ENCODE measurements around the gene ACTL8.

ACTL8 gene

DNA sequence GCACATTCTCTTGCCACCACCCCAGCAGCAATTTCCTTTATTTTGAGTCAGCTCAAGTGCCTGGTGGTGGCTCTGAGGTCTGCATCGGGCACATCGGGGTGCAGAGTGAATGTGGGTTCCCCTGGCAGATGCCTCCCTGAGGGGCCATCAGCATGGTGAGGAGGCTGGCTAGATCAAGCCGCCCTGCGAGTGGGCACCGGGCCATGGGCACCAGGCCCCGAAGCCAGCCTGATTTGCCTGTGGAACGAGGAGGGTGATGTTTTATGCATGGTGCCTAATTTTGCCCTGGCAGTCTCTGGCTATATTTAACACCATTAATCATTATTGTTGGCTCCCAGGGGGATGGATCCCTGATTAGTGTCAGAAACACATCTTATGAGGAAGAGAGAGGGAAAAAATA, 36.3 kb downstream of the ACTL8 start:
- TF ChIP-seq TAF1 (IDR thresholded peaks at IDR 0.05; ENCODE audit: low read depth) (no peak), EP300 (IDR thresholded peaks at IDR 0.05; ENCODE audit: borderline replicate concordance) (no peak), EGR1 (IDR thresholded peaks at IDR 0.05) (no peak), CREB1 (IDR thresholded peaks at IDR 0.05; ENCODE audit: low read depth) (no peak), RAD21 (IDR thresholded peaks at IDR 0.05; ENCODE audit: low read depth) (no peak), REST (IDR thresholded peaks at IDR 0.05; ENCODE audit: low read depth) (no peak), TEAD4 (IDR thresholded peaks at IDR 0.05) (no peak)
- TF ChIP-seq, protein P1, sequence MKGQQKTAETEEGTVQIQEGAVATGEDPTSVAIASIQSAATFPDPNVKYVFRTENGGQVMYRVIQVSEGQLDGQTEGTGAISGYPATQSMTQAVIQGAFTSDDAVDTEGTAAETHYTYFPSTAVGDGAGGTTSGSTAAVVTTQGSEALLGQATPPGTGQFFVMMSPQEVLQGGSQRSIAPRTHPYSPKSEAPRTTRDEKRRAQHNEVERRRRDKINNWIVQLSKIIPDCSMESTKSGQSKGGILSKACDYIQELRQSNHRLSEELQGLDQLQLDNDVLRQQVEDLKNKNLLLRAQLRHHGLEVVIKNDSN (IDR thresholded peaks at IDR 0.05): no peak

DNA sequence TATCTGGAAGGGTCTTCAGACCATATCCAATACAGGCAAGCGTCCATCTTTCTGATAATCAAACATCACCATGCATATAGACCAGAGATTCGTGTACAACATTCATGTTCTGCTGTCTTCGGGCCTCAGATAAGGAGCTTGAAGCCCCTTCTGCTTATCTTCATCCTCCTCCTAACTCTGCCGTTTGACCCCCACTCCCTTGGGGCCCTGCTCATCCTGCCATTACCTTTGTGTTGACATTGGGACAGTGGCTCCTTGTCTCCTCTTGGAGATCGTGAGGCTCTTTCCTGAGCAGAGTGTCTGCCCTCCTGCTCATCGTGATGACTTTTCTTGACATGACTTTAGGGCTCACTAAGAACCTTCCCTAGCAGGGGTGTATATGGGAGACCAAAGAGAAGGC, 37.3 kb downstream of the ACTL8 start:
- TF ChIP-seq TCF12 (IDR thresholded peaks at IDR 0.05; ENCODE audit: low read depth) (no peak), FOXM1 (IDR thresholded peaks at IDR 0.05; ENCODE audit: borderline replicate concordance, low read depth) (no peak), EGR1 (IDR thresholded peaks at IDR 0.05) (no peak)

DNA sequence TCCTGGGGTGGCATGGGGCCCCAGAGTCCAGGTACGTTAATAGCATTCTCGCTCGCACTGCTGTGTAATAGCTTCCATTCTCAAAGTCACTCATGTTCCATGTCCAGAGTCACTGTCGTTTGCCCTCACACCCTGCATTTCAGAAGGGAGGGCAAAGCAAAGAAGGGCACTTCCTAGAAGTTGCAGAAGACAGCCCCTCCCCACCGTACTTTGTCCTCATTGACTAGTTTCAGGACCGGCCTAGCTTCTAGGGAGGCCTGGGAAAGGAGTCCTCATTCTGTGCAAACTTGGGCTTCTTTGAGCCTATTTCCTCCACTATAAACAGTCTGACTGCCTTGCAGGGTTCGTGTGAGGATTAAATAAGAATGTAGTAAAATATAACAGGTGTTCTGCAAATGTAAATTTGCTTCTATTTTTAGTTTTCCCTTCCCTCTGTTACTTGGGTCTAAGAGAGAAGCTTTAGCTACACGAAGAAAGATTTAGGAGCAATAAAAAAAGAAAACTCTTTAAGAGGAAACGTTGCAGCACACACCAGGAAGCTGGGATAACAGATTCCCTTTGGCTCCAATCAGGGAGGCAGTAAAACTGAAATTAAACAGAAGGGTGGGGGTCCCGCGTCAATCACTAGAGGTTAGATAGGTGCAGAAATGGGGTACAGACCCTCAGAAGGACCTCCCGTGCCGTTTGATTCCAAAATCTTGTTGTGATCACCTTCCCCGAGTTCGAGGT, 40.1 kb downstream of the ACTL8 start:
- TF ChIP-seq MAX (IDR thresholded peaks at IDR 0.05) (no peak), TAF1 (IDR thresholded peaks at IDR 0.05; ENCODE audit: low read depth) (no peak), YY1 (IDR thresholded peaks at IDR 0.05; ENCODE audit: low read depth) (no peak), CREB1 (IDR thresholded peaks at IDR 0.05; ENCODE audit: low read depth) (no peak), TEAD4 (IDR thresholded peaks at IDR 0.05) (no peak), FOXM1 (IDR thresholded peaks at IDR 0.05; ENCODE audit: borderline replicate concordance, low read depth) (no peak), EGR1 (IDR thresholded peaks at IDR 0.05) (no peak), REST (IDR thresholded peaks at IDR 0.05; ENCODE audit: low read depth) (no peak), CEBPB (IDR thresholded peaks at IDR 0.05) (no peak), RAD21 (IDR thresholded peaks at IDR 0.05; ENCODE audit: low read depth) (no peak), NFIC (IDR thresholded peaks at IDR 0.05) (no peak), ZBTB7A (IDR thresholded peaks at IDR 0.05; ENCODE audit: low read depth) (no peak), TCF12 (IDR thresholded peaks at IDR 0.05; ENCODE audit: low read depth) (no peak)
- TF ChIP-seq, protein P1 (IDR thresholded peaks at IDR 0.05): no peak

GRCh38 chr1:17795836-17796645, 40.9 kb downstream of the ACTL8 start:
- TF ChIP-seq TEAD4 (IDR thresholded peaks at IDR 0.05) (no peak), NFIC (IDR thresholded peaks at IDR 0.05) (no peak)

GRCh38 chr1:17797478-17797877, 42.3 kb downstream of the ACTL8 start:
- TF ChIP-seq, protein P1 (IDR thresholded peaks at IDR 0.05): no peak
- TF ChIP-seq EGR1 (IDR thresholded peaks at IDR 0.05) (no peak), FOXM1 (IDR thresholded peaks at IDR 0.05; ENCODE audit: borderline replicate concordance, low read depth) (no peak), CREB1 (IDR thresholded peaks at IDR 0.05; ENCODE audit: low read depth) (no peak), NFIC (IDR thresholded peaks at IDR 0.05) (no peak), MAX (IDR thresholded peaks at IDR 0.05) (no peak), CEBPB (IDR thresholded peaks at IDR 0.05) (no peak), ZBTB7A (IDR thresholded peaks at IDR 0.05; ENCODE audit: low read depth) (no peak), TCF12 (IDR thresholded peaks at IDR 0.05; ENCODE audit: low read depth) (no peak), EP300 (IDR thresholded peaks at IDR 0.05; ENCODE audit: borderline replicate concordance) (no peak), TAF1 (IDR thresholded peaks at IDR 0.05; ENCODE audit: low read depth) (no peak), YY1 (IDR thresholded peaks at IDR 0.05; ENCODE audit: low read depth) (no peak), RAD21 (IDR thresholded peaks at IDR 0.05; ENCODE audit: low read depth) (no peak), TEAD4 (IDR thresholded peaks at IDR 0.05) (no peak), REST (IDR thresholded peaks at IDR 0.05; ENCODE audit: low read depth) (no peak)

Measured in Ishikawa (cell line).